ENCODE data around the gene ZNF726.

DNA sequence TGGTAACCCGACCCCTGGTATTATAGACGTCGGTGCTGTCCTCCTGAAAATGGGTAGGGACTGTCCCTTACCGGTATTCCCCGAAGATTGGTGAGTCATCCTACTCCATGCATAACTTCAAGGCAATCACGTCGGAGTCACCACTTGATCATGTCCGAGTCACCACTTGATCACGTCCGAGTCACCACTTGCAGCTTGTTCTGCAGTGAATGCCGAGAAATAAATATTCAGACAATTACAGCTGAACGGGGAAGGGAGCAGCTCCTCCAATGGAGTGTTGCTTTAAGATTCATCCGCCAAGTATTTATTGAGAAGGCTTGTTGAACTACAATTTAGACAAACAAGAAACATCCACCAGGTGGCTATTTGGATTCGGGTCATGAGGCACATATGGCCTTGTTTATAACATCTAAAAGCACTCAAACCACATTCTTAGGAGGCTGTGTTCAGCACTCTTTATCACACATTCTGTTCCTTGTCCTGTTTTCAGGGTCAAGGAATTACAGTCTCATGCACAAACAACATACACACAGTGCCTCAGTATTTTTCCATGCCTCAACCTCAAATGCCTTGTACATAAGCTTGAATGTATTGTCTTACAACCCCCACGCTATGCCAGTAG, 43.1 kb downstream of the ZNF726 start:
- TF ChIP-seq ZFP3 (CRISPR knock-in tag; IDR thresholded peaks at IDR 0.05) (no peak), ZNF565 (CRISPR knock-in tag; conservative IDR thresholded peaks at IDR 0.05; ENCODE audit: low read depth) (no peak)

All from SK-N-SH treated with all-trans-retinoic acid at 6 μM for 48 hours (cell line).